Measurements from ENCODE around the gene CEP104.

GRCh38 chr1:3777078-3777547 lies 79.9 kb downstream of the CEP104 start:
- no peak for TF ChIP-seq CTCF (IDR thresholded peaks at IDR 0.05)
- no peak for TF ChIP-seq POLR2A (IDR thresholded peaks at IDR 0.05)
